MCF 10A (cell line): ENCODE results near the gene SHD. TPM values are rescaled to one million over a fixed set of nuclear protein-coding genes. Genes with fewer than 3 reads are reported as not detected.

Experiments used
- BruUV-seq: library from RNA; stranded (reverse); fragments of 400-500 nt; replicated peaks from 2 replicates; lab custom pipeline; 2021; lab: Mats Ljungman, UMichigan
- CTCF ChIA-PET: fragments of 300-600 bp; sonication (Branson Sonifier 250); formaldehyde crosslinking; extraction: SDS; loops from one replicate; lab custom pipeline; 2021; ENCODE audit warnings: antibody characterized with exemption, inconsistent platforms; lab: Yijun Ruan, JAX
- POLR2A ChIA-PET: fragments of 300-600, 350-650 bp; sonication (Branson Sonifier 250); formaldehyde crosslinking; extraction: SDS; loops from one replicate; lab custom pipeline; 2020; ENCODE audit warnings: antibody characterized with exemption, inconsistent platforms; lab: Yijun Ruan, JAX
- DNase-seq: peaks from one replicate; pipeline ENCODE4 v3.0.0-alpha.2; 2018; ENCODE audit not compliant: unreplicated experiment
- H3K27ac Mint-ChIP-seq: one replicate; pipeline ENCODE4 v1.8.0; 2022; ENCODE audit warnings: mild to moderate bottlenecking, low read depth, mixed read lengths; ENCODE audit not compliant: unreplicated experiment
- H3K27me3 Mint-ChIP-seq: one replicate; pipeline ENCODE4 v1.8.0; 2022; ENCODE audit warnings: mixed read lengths; ENCODE audit not compliant: insufficient read depth, unreplicated experiment
- H3K36me3 Mint-ChIP-seq: one replicate; pipeline ENCODE4 v1.8.0; 2022; ENCODE audit warnings: mild to moderate bottlenecking, moderate library complexity, mixed read lengths; ENCODE audit not compliant: insufficient read depth, unreplicated experiment
- H3K4me1 Mint-ChIP-seq: one replicate; pipeline ENCODE4 v1.8.0; 2022; ENCODE audit warnings: mixed read lengths; ENCODE audit not compliant: insufficient read depth, unreplicated experiment
- H3K4me3 Mint-ChIP-seq: one replicate; pipeline ENCODE4 v1.8.0; 2022; ENCODE audit warnings: mild to moderate bottlenecking, moderate library complexity, mixed read lengths; ENCODE audit not compliant: unreplicated experiment
- H3K9me3 Mint-ChIP-seq: one replicate; pipeline ENCODE4 v1.8.0; 2022; ENCODE audit warnings: mixed read lengths; ENCODE audit not compliant: unreplicated experiment
- intact Hi-C: fragments of 100-400 bp; cut with micrococcal nuclease; formaldehyde crosslinking; loops from 2 replicates; pipeline ENCODE4 v1.14.1; 2022
- total RNA-seq: library from RNA; stranded (reverse); gene quantifications from 2 replicates; pipeline ENCODE4 v1.2.3, GENCODE V29; 2022
- TF ChIP-seq, protein P1 (sequence below): fragments of 200-600 bp; IDR thresholded peaks from one replicate; pipeline ENCODE4 v1.8.0; 2022; ENCODE audit warnings: antibody characterized with exemption, mild to moderate bottlenecking; ENCODE audit not compliant: unreplicated experiment

SHD gene
- total RNA-seq, 1 experiment from 2014 or later, result not detected

- Mint-ChIP-seq H3K4me3 (no peak overlapping the region), H3K27ac (no peak overlapping the region), H3K4me1 (no peaks in the 10 kb centered on the region), H3K9me3 (no peaks in the 10 kb centered on the region), H3K36me3 (no peaks in the 10 kb centered on the region), H3K27me3 (no peaks in the 10 kb centered on the region)
- CTCF ChIA-PET, result interaction anchor here (0.6 to 1.2 kb wide), 4 partner anchors 10 to 72 kb away, joined by 3 to 5 read pairs (median 4); no protein-coding TSS in a partner anchor
- BruUV-seq, result no TSS peak
- POLR2A ChIA-PET, result no interaction called here
- intact Hi-C loops, result no loop called here
- TF ChIP-seq, protein P1, sequence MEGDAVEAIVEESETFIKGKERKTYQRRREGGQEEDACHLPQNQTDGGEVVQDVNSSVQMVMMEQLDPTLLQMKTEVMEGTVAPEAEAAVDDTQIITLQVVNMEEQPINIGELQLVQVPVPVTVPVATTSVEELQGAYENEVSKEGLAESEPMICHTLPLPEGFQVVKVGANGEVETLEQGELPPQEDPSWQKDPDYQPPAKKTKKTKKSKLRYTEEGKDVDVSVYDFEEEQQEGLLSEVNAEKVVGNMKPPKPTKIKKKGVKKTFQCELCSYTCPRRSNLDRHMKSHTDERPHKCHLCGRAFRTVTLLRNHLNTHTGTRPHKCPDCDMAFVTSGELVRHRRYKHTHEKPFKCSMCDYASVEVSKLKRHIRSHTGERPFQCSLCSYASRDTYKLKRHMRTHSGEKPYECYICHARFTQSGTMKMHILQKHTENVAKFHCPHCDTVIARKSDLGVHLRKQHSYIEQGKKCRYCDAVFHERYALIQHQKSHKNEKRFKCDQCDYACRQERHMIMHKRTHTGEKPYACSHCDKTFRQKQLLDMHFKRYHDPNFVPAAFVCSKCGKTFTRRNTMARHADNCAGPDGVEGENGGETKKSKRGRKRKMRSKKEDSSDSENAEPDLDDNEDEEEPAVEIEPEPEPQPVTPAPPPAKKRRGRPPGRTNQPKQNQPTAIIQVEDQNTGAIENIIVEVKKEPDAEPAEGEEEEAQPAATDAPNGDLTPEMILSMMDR, result no peak
- no peak for DNase-seq
Measured at GRCh38 chr19:4297901-4298809, 19.1 kb downstream of the SHD start.

DNA sequence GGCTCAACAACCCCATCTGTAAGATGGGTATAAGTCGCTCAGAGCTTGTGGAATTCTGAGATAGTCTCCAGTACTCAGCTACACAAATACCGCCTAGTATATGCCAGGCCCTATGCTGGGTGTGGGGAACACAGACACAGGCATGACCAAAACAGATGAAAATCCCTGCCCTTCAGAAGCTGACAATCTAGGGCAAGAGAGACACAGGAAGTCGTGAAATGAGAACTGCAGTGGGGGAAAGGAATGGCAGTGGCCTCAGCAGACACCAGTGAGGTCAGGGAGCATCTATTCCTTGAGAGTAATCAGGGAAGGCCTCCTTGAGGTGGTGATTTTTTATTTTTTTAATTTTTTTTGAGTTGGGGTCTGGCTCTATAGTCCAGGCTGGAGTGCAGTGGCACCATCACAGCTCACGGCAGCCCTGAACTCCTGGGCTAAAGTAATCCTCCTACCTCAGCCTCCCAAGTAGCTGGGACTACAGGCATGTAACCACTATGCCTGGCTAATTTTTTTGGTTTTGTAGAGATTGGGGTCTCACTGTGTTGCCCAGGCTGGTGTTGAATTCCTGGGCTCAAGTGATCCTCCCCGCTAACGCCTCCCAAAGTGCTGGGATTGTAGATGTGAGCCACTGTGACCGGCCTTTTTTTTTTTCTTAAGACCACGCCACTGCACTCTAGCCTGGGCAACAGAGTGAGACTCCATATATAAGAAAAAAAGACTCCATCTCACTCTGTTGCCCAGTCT, 19.9 kb downstream of the SHD start:
- no peak for DNase-seq
- Mint-ChIP-seq H3K36me3 (no peaks in the 10 kb centered on the region), H3K4me3 (no peak overlapping the region), H3K9me3 (no peaks in the 10 kb centered on the region), H3K27me3 (no peaks in the 10 kb centered on the region), H3K27ac (no peak overlapping the region), H3K4me1 (no peaks in the 10 kb centered on the region)
- CTCF ChIA-PET, result interaction anchor here (0.6 to 1.2 kb wide), 2 partner anchors 9 to 71 kb away, joined by 3 read pairs; no protein-coding TSS in a partner anchor
- intact Hi-C loops, result no loop called here
- TF ChIP-seq, protein P1, result no peak
- POLR2A ChIA-PET, result no interaction called here
- BruUV-seq, result no TSS peak

GRCh38 chr19:4300589-4300988, 21.5 kb downstream of the SHD start:
- TF ChIP-seq, protein P1, result no peak
- no peaks in the 10 kb centered on the region for H3K9me3 Mint-ChIP-seq
- ChIA-PET POLR2A (interaction anchor here (0.6 kb wide), 1 partner anchor 695 kb away, joined by 3 read pairs; no protein-coding TSS in a partner anchor), CTCF (no interaction called here)
- DNase-seq, result no peak
- intact Hi-C loops, result no loop called here
- no peak overlapping the region for H3K27ac Mint-ChIP-seq
- H3K4me1 Mint-ChIP-seq, result no peaks in the 10 kb centered on the region
- H3K27me3 Mint-ChIP-seq, result peaks cover 3% of the 10 kb centered on the region
- no TSS peak for BruUV-seq
- H3K36me3 Mint-ChIP-seq, result no peaks in the 10 kb centered on the region
- H3K4me3 Mint-ChIP-seq, result no peak overlapping the region
